ENCODE data around the gene CHAD. TPM values are rescaled to one million over a fixed set of nuclear protein-coding genes. Genes with fewer than 3 reads are reported as not detected.

The CHAD gene
- total and polyA plus RNA-seq, 2 of the 4 experiments (the other 2 are of a cell fraction): 0.03 TPM; not detected in 1

DNA sequence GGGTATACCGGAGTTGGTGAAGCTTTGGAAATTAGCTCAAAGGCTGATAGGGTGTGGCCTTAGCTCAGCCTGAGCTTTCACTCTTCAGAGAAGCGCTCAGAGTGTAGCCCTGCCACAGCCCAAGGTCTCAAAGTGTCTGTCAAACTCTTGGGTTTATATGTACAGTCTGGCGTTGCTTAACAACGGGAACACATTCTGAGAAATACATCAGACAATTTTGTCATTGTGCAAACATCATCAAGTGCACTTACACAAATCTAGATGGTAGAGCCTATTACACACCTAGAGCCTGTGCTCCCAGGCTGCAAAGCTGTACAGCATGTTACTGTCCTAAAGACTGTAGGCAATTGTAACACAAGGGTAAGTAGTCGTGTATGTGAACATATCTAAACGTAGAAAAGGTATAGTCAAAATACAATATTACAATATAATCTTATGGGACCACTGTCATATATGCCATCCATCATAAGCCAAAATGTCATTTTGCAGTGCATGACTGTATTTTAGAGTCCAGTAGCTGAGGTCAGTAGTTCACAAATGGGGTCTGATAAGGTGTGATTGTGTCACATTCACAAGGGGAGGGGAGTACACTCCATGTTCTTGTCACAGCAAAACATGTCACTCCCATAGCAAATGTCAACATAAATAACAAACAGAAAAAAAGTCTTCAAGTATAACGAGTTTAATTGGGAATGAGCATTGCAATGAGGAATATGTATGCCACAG is 20.6 kb downstream of the CHAD start:
- WGBS, 2 experiments (ENCODE audit: extremely low coverage in 2 of 2, insufficient read length in 1 of 2): 75% methylated on average over 2 of the region's 7 CpGs; no CpG with 5 or more reads in 1 of the 2 experiments
- dilution Hi-C loops (cut with HindIII; ENCODE audit: low sequenced_read_pairs, unreplicated experiment): no loop called here
- Histone ChIP-seq H3K4me2 (ENCODE audit: low read depth, low read length) (no peak overlapping the region), H2BK5ac (ENCODE audit: low read depth, low read length, poor library complexity, severe bottlenecking) (no peak overlapping the region), H3K4me1 (ENCODE audit: control insufficient read depth, insufficient read depth, low read length) (peaks cover 4% of the 10 kb centered on the region; the same call in 1 of the 2 replicates), H2AFZ (replicated peaks; ENCODE audit: low read length, poor library complexity) (no peak overlapping the region), H3K18ac (ENCODE audit: low read depth, low read length) (no peak overlapping the region), H3K4ac (ENCODE audit: low read depth, low read length) (no peak overlapping the region), H2AK5ac (ENCODE audit: low read depth, low read length) (no peak overlapping the region), H3K27ac (ENCODE audit: insufficient read depth, low read length) (no peak overlapping the region), H4K8ac (ENCODE audit: low read depth in 2 of 2, low read length in 2 of 2) (no peak overlapping the region), H3K9me1 (ENCODE audit: insufficient read depth, low read length) (0 out of 2 replicates have a peak, but pooled peaks cover 3% of the 10 kb centered on the region), H3K4me3 (ENCODE audit: insufficient read depth, low read depth, low read length) (no peak overlapping the region), H3K23ac (ENCODE audit: low read depth, low read length) (no peak overlapping the region), H3K36me3 (ENCODE audit: control insufficient read depth, insufficient read depth, low read length) (0 out of 2 replicates have a peak, but pooled peaks cover 1% of the 10 kb centered on the region), H2BK20ac (ENCODE audit: low read depth, low read length) (no peak overlapping the region), H3K79me1 (ENCODE audit: low read depth in 1 of 2, low read length in 2 of 2) (peaks cover 0 to 16% of the 10 kb centered on the region in 2 experiments; a peak in 2 of 4 replicates), H2BK15ac (ENCODE audit: low read depth, low read length) (no peak overlapping the region), H4K20me1 (ENCODE audit: insufficient read depth, low read length) (peaks cover 11% of the 10 kb centered on the region; the same call in 1 of the 2 replicates), H2AK9ac (replicated peaks; ENCODE audit: low read depth, low read length, poor library complexity) (no peak overlapping the region), H4K5ac (ENCODE audit: low read depth, low read length) (no peak overlapping the region), H3K9ac (ENCODE audit: low read depth, low read length) (no peak overlapping the region), H3K9me3 (ENCODE audit: control insufficient read depth, insufficient read depth, low read length) (no peaks in the 10 kb centered on the region), H3K27me3 (ENCODE audit: control insufficient read depth, insufficient read depth, low read length) (no peaks in the 10 kb centered on the region), H3K14ac (replicated peaks; ENCODE audit: low read depth, low read length) (no peak overlapping the region), H2BK120ac (ENCODE audit: low read depth, low read length) (no peak overlapping the region), H4K91ac (ENCODE audit: insufficient read depth, low read depth, low read length) (no peak overlapping the region), H3K56ac (ENCODE audit: extremely low read depth, insufficient read depth, low read length) (no peak overlapping the region)
- DNase-seq: no peak
- TF ChIP-seq, protein P1, sequence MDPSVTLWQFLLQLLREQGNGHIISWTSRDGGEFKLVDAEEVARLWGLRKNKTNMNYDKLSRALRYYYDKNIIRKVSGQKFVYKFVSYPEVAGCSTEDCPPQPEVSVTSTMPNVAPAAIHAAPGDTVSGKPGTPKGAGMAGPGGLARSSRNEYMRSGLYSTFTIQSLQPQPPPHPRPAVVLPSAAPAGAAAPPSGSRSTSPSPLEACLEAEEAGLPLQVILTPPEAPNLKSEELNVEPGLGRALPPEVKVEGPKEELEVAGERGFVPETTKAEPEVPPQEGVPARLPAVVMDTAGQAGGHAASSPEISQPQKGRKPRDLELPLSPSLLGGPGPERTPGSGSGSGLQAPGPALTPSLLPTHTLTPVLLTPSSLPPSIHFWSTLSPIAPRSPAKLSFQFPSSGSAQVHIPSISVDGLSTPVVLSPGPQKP (IDR thresholded peaks at IDR 0.05; ENCODE audit: borderline replicate concordance, low read depth, low read length): no peak
- TF ChIP-seq, protein P2, sequence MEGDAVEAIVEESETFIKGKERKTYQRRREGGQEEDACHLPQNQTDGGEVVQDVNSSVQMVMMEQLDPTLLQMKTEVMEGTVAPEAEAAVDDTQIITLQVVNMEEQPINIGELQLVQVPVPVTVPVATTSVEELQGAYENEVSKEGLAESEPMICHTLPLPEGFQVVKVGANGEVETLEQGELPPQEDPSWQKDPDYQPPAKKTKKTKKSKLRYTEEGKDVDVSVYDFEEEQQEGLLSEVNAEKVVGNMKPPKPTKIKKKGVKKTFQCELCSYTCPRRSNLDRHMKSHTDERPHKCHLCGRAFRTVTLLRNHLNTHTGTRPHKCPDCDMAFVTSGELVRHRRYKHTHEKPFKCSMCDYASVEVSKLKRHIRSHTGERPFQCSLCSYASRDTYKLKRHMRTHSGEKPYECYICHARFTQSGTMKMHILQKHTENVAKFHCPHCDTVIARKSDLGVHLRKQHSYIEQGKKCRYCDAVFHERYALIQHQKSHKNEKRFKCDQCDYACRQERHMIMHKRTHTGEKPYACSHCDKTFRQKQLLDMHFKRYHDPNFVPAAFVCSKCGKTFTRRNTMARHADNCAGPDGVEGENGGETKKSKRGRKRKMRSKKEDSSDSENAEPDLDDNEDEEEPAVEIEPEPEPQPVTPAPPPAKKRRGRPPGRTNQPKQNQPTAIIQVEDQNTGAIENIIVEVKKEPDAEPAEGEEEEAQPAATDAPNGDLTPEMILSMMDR (conservative IDR thresholded peaks at IDR 0.05; ENCODE audit: low read depth, low read length): no peak
- TF ChIP-seq RAD21 (IDR thresholded peaks at IDR 0.05; ENCODE audit: low read length) (no peak), MAFK (IDR thresholded peaks at IDR 0.05; ENCODE audit: low read depth, low read length) (no peak), CHD1 (IDR thresholded peaks at IDR 0.05; ENCODE audit: low read depth, low read length) (no peak), RCOR1 (IDR thresholded peaks at IDR 0.05; ENCODE audit: insufficient replicate concordance, low read length) (no peak), SMC3 (IDR thresholded peaks at IDR 0.05; ENCODE audit: low read depth, low read length) (no peak), RFX5 (IDR thresholded peaks at IDR 0.05; ENCODE audit: low read depth, low read length) (no peak), CEBPB (IDR thresholded peaks at IDR 0.05; ENCODE audit: low read depth, low read length) (no peak), BHLHE40 (IDR thresholded peaks at IDR 0.05; ENCODE audit: low read depth, low read length) (no peak), NFE2L2 (IDR thresholded peaks at IDR 0.05; ENCODE audit: low read depth, low read length) (no peak), MXI1 (IDR thresholded peaks at IDR 0.05; ENCODE audit: borderline replicate concordance, low read depth, low read length) (no peak), FOS (IDR thresholded peaks at IDR 0.05; ENCODE audit: low read depth, low read length) (no peak)
- TF ChIP-seq, protein P3, sequence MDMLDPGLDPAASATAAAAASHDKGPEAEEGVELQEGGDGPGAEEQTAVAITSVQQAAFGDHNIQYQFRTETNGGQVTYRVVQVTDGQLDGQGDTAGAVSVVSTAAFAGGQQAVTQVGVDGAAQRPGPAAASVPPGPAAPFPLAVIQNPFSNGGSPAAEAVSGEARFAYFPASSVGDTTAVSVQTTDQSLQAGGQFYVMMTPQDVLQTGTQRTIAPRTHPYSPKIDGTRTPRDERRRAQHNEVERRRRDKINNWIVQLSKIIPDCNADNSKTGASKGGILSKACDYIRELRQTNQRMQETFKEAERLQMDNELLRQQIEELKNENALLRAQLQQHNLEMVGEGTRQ (IDR thresholded peaks at IDR 0.05; ENCODE audit: low read depth, low read length): no peak
- in situ Hi-C loops (cut with MboI; ENCODE audit: low sequenced_read_pairs): no loop called here
- no TSS peak for BruUV-seq (replicated peaks)
- POLR2A ChIA-PET (ENCODE audit: unreplicated experiment): no interaction called here
- CTCF ChIA-PET: no interaction called here
- intact Hi-C loops (cut with micrococcal nuclease): no loop called here
- no peak for ATAC-seq (ENCODE audit: low read depth)
